ENCODE measurements around the gene STK17A.

Gene STK17A

GRCh38 chr7:43582503-43583423 lies at the start of gene STK17A:
TSS of gene STK17A (plus strand) at chr7:43583108. CDS start at chr7:43583244, 136 bp downstream.
- DNase-seq = peak; percentile 93

GRCh38 chr7:43533801-43534479 lies 49.0 kb upstream of the STK17A start:
- no peak for DNase-seq

GRCh38 chr7:43535031-43535451 lies 47.9 kb upstream of the STK17A start:
- DNase-seq = no peak

- DNase-seq = no peak
Observed at GRCh38 chr7:43535810-43536585, 46.9 kb upstream of the STK17A start.

GRCh38 chr7:43536773-43537172 lies 46.1 kb upstream of the STK17A start:
- DNase-seq = no peak

GRCh38 chr7:43537765-43538403 lies 45.0 kb upstream of the STK17A start:
- no peak for DNase-seq

- DNase-seq = no peak
Observed at GRCh38 chr7:43538404-43538771, 44.5 kb upstream of the STK17A start.

- DNase-seq = no peak
Observed at GRCh38 chr7:43540471-43540870, 42.4 kb upstream of the STK17A start.

GRCh38 chr7:43542716-43543115 lies 40.2 kb upstream of the STK17A start:
- no peak for DNase-seq

- DNase-seq = no peak
Observed at GRCh38 chr7:43546231-43546630, 36.7 kb upstream of the STK17A start.

- DNase-seq = no peak
Observed at GRCh38 chr7:43550427-43550826, 32.5 kb upstream of the STK17A start.

GRCh38 chr7:43552122-43552521 lies 30.8 kb upstream of the STK17A start:
- no peak for DNase-seq

- no peak for DNase-seq
Observed at GRCh38 chr7:43553999-43554398, 28.9 kb upstream of the STK17A start.

- DNase-seq = no peak
Observed at GRCh38 chr7:43554423-43554822, 28.5 kb upstream of the STK17A start.

- no peak for DNase-seq
Observed at GRCh38 chr7:43557831-43558495, 24.9 kb upstream of the STK17A start.

GRCh38 chr7:43559171-43559945 lies 23.6 kb upstream of the STK17A start:
- DNase-seq = no peak

- DNase-seq = no peak
Observed at GRCh38 chr7:43559946-43560335, 23.0 kb upstream of the STK17A start.

GRCh38 chr7:43560742-43561330 lies 22.1 kb upstream of the STK17A start:
- no peak for DNase-seq

GRCh38 chr7:43562383-43562782 lies 20.5 kb upstream of the STK17A start:
- DNase-seq = no peak

GRCh38 chr7:43565786-43566185 lies 17.1 kb upstream of the STK17A start:
- DNase-seq = no peak

- no peak for DNase-seq
Observed at GRCh38 chr7:43568529-43568928, 14.4 kb upstream of the STK17A start.

Measured in stimulated activated CD4-positive, alpha-beta T cell treated with anti-CD3 and anti-CD28 coated beads, Interleukin-12 subunit alpha, Interleukin-12 subunit beta, amount 100 ng/mL, for 4 hours (primary cell).